Umbilical cord (tissue), 1 donor: ENCODE data around the gene RFESD. TPM values are rescaled to one million over a fixed set of nuclear protein-coding genes. Genes with fewer than 3 reads are reported as not detected.

Experiments used
- total RNA-seq: library from RNA; depleted of rRNA; stranded (reverse); fragments of >200 nt; gene quantifications from one replicate; pipeline ENCODE4 v1.2.3, GENCODE V29; 2014; ENCODE audit warnings: low replicate concordance; ENCODE audit not compliant: insufficient read depth

RFESD gene
- total RNA-seq, 1 donor from 2014 or later = 4.3 TPM

Other genes starting within 250 kb of the RFESD start
- 148 TPM for gene SKIC3, start 91.8 kb upstream of the RFESD start, total RNA-seq
- gene ARSK, start 91.7 kb upstream of the RFESD start, total RNA-seq = 13.7 TPM
- gene GPR150, start 26.7 kb upstream of the RFESD start, total RNA-seq = not detected
- 3.9 TPM for gene SPATA9, start 36.2 kb downstream of the RFESD start, total RNA-seq
- gene RHOBTB3, start 84.6 kb downstream of the RFESD start, total RNA-seq = 226 TPM
- 11.6 TPM for gene GLRX, start 175.9 kb downstream of the RFESD start, total RNA-seq